Endothelial cell of umbilical vein (primary cell): Measurements from ENCODE around the gene USH2A. TPM values are rescaled to one million over a fixed set of nuclear protein-coding genes. Genes with fewer than 3 reads are reported as not detected.

Experiments
- BruUV-seq: library from RNA; stranded (reverse); fragments of 400-500 nt; replicated peaks from 2 replicates; lab custom pipeline; 2021; lab: Mats Ljungman, UMichigan
- CTCF ChIA-PET: fragments of 300-600, 350-600 bp; sonication (Branson Sonifier 250); formaldehyde crosslinking; loops from one replicate; lab custom pipeline; 2021; ENCODE audit warnings: antibody characterized with exemption, inconsistent platforms; lab: Charles Lee
- POLR2A ChIA-PET: fragments of 300-600, 350-600 bp; sonication (Branson Sonifier 250); formaldehyde crosslinking; loops from one replicate; lab custom pipeline; 2021; ENCODE audit warnings: antibody characterized with exemption, inconsistent platforms; lab: Charles Lee
- DNase-seq: peaks from one replicate; pipeline ENCODE4 v3.0.0-alpha.2; 2011; ENCODE audit warnings: low read depth, low spot score
- FAIRE-seq: peaks from 2 replicates; lab custom pipeline; 2011; peaks lifted over from hg19 to GRCh38; lab: Jason Lieb, UNC
- H2AFZ ChIP-seq: 2 replicates; pipeline ENCODE4 v1.6.0; 2012; ENCODE audit warnings: low read depth, low read length, control low read depth, inconsistent platforms
- H3K27ac ChIP-seq: 2 replicates; pipeline ENCODE4 v1.5.1; 2011; ENCODE audit warnings: low read depth, mild to moderate bottlenecking, control low read depth, low read length, moderate library complexity; ENCODE audit not compliant: insufficient read depth
- H3K27me3 ChIP-seq, 2 experiments: 2 replicates each; pipeline versions ENCODE4 v1.6.0 to v1.6.1; 2011; ENCODE audit warnings: low read length in 2 of 2, mixed read lengths in 1 of 2; ENCODE audit not compliant: control insufficient read depth in 2 of 2, insufficient read depth in 2 of 2
- H3K36me3 ChIP-seq, 2 experiments: 2 replicates in 1 of 2; 3 replicates in 1 of 2; pipeline ENCODE4 v1.5.1; 2011; ENCODE audit warnings: low read length in 2 of 2, mild to moderate bottlenecking in 1 of 2, moderate library complexity in 1 of 2; ENCODE audit not compliant: control insufficient read depth in 2 of 2, insufficient read depth in 2 of 2; ENCODE audit errors: extremely low read depth in 1 of 2
- H3K4me1 ChIP-seq: 3 replicates; pipeline ENCODE4 v1.5.1; 2011; ENCODE audit warnings: mild to moderate bottlenecking, low read length; ENCODE audit not compliant: control insufficient read depth, insufficient read depth; ENCODE audit errors: extremely low read depth
- H3K4me2 ChIP-seq: 2 replicates; pipeline ENCODE4 v1.6.1; 2011; ENCODE audit warnings: low read length, control low read depth, mixed read lengths; ENCODE audit not compliant: insufficient read depth
- H3K4me3 ChIP-seq, 3 experiments: fragments of 200-600 bp in 1 of 3; sonication (generic), shearing (Covaris generic) in 1 of 3; replicated peaks in 1 of 3; 2 replicates each; pipeline ENCODE4 v1.5.1; 2011 to 2016; ENCODE audit warnings: control low read depth in 3 of 3, low read length in 3 of 3, mild to moderate bottlenecking in 2 of 3, inconsistent platforms in 1 of 3, low read depth in 1 of 3, moderate library complexity in 1 of 3; ENCODE audit not compliant: insufficient read depth in 1 of 3
- H3K79me2 ChIP-seq: 2 replicates; pipeline ENCODE4 v1.6.0; 2012; ENCODE audit warnings: low read length, inconsistent platforms; ENCODE audit not compliant: control insufficient read depth, insufficient read depth
- H3K9ac ChIP-seq: replicated peaks from 2 replicates; pipeline ENCODE3; 2011; ENCODE audit warnings: low read length, control low read depth; ENCODE audit not compliant: insufficient read depth; ENCODE audit errors: extremely low read depth
- H3K9me1 ChIP-seq: replicated peaks from 3 replicates; pipeline ENCODE4 v1.6.0; 2011; ENCODE audit warnings: mild to moderate bottlenecking, low read length; ENCODE audit not compliant: control insufficient read depth, insufficient read depth; ENCODE audit errors: extremely low read depth
- H3K9me3 ChIP-seq: replicated peaks from 2 replicates; pipeline ENCODE4 v1.5.1; 2012; ENCODE audit warnings: low read length, inconsistent platforms; ENCODE audit not compliant: control insufficient read depth, insufficient read depth
- H4K20me1 ChIP-seq: replicated peaks from 2 replicates; pipeline ENCODE3; 2011; ENCODE audit warnings: mild to moderate bottlenecking, low read length; ENCODE audit not compliant: control insufficient read depth, insufficient read depth; ENCODE audit errors: extremely low read depth
- FOS ChIP-seq: IDR thresholded peaks from 2 replicates; pipeline ENCODE4 v1.6.1; 2011; ENCODE audit warnings: mild to moderate bottlenecking, low read length, moderate library complexity, borderline replicate concordance; ENCODE audit not compliant: insufficient read depth
- JUN ChIP-seq: IDR thresholded peaks from 2 replicates; pipeline ENCODE4 v1.6.1; 2011; ENCODE audit warnings: borderline replicate concordance, low read depth; ENCODE audit not compliant: insufficient read length, insufficient read depth
- dilution Hi-C: fragments of 300-500 bp; cut with MboI; formaldehyde crosslinking; loops from one replicate; pipeline ENCODE4 v1.15.0; 2019; ENCODE audit warnings: low sequenced_read_pairs; ENCODE audit not compliant: extremely low pct_ligation_motif_present
- intact Hi-C: fragments of 100-400 bp; cut with micrococcal nuclease; formaldehyde crosslinking; loops from one replicate; pipeline ENCODE4 v1.10.0; 2022
- polyA plus RNA-seq, 4 experiments: library from polyadenylated mRNA; depleted of rRNA in 3 of 4; stranded (reverse) in 3 of 4; unstranded in 1 of 4; fragments of >200 nt; gene quantifications; 2 replicates each; pipeline versions ENCODE4 v1.2.1 to v1.2.3, GENCODE V29; 2011 to 2012; ENCODE audit warnings: missing spikeins in 1 of 4
- total RNA-seq: library from RNA; stranded (reverse); gene quantifications from 2 replicates; pipeline ENCODE4 v1.2.3, GENCODE V29; 2021

Gene USH2A
- total and polyA plus RNA-seq, 2 donors (not counting 3 experiments of a cell fraction or from before 2014, with no cell fraction given) = not detected

DNA sequence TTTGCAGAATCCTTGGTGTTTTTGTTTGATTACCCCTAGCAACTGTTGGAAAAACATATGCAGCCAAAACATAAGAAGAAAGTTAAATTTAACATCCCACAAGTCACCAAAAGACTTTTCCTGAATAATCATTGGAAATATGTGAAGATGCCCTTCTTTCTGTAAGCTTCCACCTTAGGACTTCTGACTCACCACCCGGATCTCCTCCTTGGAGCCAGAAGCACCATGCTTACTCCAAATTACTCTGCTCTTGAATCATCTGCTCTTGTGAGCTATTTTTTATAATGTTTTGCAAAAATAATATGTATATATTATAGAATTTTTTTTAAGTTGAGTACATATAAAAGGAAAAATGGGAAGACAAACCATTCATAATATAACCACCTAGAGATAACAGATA lies 464.4 kb downstream of the USH2A start:
- CTCF ChIA-PET = no interaction called here
- FAIRE-seq = no peak
- H3K4me1 ChIP-seq = no peaks in the 10 kb centered on the region

GRCh38 chr1:215957663-215958062 lies 465.6 kb downstream of the USH2A start:
- DNase-seq (no peak), FAIRE-seq (no peak)
- no peak overlapping the region for H3K4me3 ChIP-seq
- dilution Hi-C loops = no loop called here
- no peak overlapping the region for H3K9ac ChIP-seq
- ChIA-PET CTCF (no interaction called here), POLR2A (no interaction called here)
- no peak for TF ChIP-seq JUN
- no peak overlapping the region for H2AFZ ChIP-seq
- H3K9me1 ChIP-seq = no peaks in the 10 kb centered on the region
- H3K36me3 ChIP-seq = no peaks in the 10 kb centered on the region
- intact Hi-C loops = no loop called here
- H3K9me3 ChIP-seq = no peaks in the 10 kb centered on the region
- BruUV-seq = no TSS peak
- H3K27ac ChIP-seq = no peak overlapping the region
- H3K27me3 ChIP-seq = no peaks in the 10 kb centered on the region
- H3K79me2 ChIP-seq = no peaks in the 10 kb centered on the region
- H4K20me1 ChIP-seq = no peaks in the 10 kb centered on the region
- H3K4me1 ChIP-seq = no peaks in the 10 kb centered on the region
- H3K4me2 ChIP-seq = no peak overlapping the region

More for the DNA sequence above, 464.4 kb downstream of the USH2A start:
- POLR2A ChIA-PET = no interaction called here
- Histone ChIP-seq H3K79me2 (no peaks in the 10 kb centered on the region), H3K4me2 (no peak overlapping the region), H3K27ac (no peak overlapping the region), H3K27me3 (no peaks in the 10 kb centered on the region), H3K9me1 (no peaks in the 10 kb centered on the region), H3K9ac (no peak overlapping the region), H2AFZ (no peak overlapping the region), H4K20me1 (no peaks in the 10 kb centered on the region), H3K9me3 (no peaks in the 10 kb centered on the region), H3K4me3 (no peak overlapping the region), H3K36me3 (no peaks in the 10 kb centered on the region)
- intact Hi-C loops (no loop called here), dilution Hi-C loops (no loop called here)
- no TSS peak for BruUV-seq
- no peak for DNase-seq
- TF ChIP-seq FOS = no peak
